ENCODE results near the gene TBKBP1.

DNA sequence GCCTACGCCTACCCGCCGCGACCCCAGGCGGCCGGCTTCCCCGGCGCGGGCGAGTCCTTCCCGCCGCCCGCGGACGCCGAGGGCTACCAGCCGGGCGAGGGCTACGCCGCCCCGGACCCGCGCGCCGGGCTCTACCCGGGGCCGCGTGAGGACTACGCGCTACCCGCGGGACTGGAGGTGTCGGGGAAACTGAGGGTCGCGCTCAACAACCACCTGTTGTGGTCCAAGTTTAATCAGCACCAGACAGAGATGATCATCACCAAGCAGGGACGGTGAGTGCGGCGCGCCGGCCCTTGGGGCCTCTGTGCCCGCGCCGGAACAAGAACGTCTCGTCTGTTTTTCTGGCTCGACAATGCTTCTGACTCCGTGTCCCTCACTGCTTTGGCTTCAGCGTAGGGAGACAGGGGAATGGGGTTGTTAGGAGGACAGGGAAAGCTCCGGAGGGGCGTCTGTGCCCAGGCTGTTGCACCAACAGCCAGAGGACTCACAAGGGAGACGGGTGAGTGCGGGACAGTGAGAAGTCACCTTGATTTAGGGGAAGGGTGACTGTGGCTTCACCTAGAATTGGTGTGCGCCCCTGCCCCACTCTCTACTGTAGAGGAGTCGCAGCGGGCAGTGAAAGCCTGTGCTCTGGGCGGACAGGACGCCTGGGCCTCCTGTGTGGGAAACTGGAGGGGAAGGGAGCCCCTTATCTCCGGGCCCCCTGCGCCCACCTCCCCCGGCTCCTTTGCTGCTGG is 39.9 kb downstream of the TBKBP1 start:
- no peak for TF ChIP-seq POLR2A (IDR thresholded peaks at IDR 0.05; ENCODE audit: low read depth, low read length)
- no peak for TF ChIP-seq RFX5 (IDR thresholded peaks at IDR 0.05; ENCODE audit: low read depth, low read length)
- TF ChIP-seq RCOR1 (IDR thresholded peaks at IDR 0.05; ENCODE audit: insufficient replicate concordance, low read length), result no peak
- TF ChIP-seq CTCF (conservative IDR thresholded peaks at IDR 0.05; ENCODE audit: low read depth, low read length), result no peak

Measured in IMR-90 (cell line).